GM23248 (cell line): ENCODE data around the gene DGKI.

Source experiments
- EZH2 ChIP-seq: fragments of 200-600 bp; sonication (generic); IDR thresholded peaks from 2 replicates; pipeline ENCODE4 v1.6.1; 2018; ENCODE audit warnings: antibody characterized with exemption, mild to moderate bottlenecking; ENCODE audit not compliant: insufficient read depth, poor library complexity, severe bottlenecking
- EZH2phosphoT487 ChIP-seq: fragments of 200-600 bp; sonication (generic); IDR thresholded peaks from 2 replicates; pipeline ENCODE4 v1.6.1; 2018; ENCODE audit warnings: antibody characterized with exemption, moderate library complexity, mild to moderate bottlenecking, low read depth; ENCODE audit not compliant: insufficient read depth

DNA sequence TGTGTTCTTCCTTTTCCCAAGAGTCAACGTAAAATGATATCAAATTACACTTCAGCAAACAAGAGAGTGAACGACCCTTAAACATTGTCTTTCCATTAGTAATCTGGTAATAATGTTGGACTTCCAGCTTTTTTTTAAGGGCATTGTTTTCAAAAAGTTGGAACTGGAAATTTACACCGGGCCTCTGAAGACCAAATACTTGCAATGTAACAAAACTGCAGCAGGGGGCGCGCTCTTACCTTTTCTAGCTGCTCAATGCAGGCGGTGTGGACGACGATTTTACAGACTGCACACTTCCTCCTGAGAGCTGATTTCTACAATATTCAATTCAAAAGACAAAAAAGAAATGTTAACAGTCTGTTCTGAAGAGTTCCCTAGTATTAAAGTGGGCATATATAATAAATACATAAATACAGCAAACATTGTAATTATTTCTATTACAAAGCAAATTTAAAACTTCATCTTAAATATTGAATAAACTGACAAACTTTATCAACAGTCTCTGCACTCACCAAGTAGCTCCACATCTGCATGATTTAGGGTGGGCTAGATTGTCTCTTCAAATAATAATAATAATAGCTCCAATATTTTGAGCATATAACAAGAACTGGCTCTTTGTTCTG, 190.4 kb downstream of the DGKI start:
- no peak for TF ChIP-seq EZH2phosphoT487
- no peak for TF ChIP-seq EZH2
